ENCODE measurements around the gene RGS7. TPM values are rescaled to one million over a fixed set of nuclear protein-coding genes. Genes with fewer than 3 reads are reported as not detected.

The RGS7 gene
- total RNA-seq, 6 experiments from 2014 or later: not detected

- Histone ChIP-seq H3K9me3 (no peaks in the 10 kb centered on the region), H3K36me3 (no peaks in the 10 kb centered on the region), H3K27me3 (peaks cover 0 to 8% of the 10 kb centered on the region in 2 donors), H3K27ac (no peak overlapping the region), H3K4me3 (no peak overlapping the region), H3K4me1 (no peaks in the 10 kb centered on the region)
- no peak for TF ChIP-seq CTCF (IDR thresholded peaks at IDR 0.05)
- TF ChIP-seq POLR2A (IDR thresholded peaks at IDR 0.05): no peak
- ATAC-seq (no peak), DNase-seq (no peak)
- intact Hi-C loops (cut with DNase I): no loop called here
- 34% methylated on average over 5 of the region's 5 CpGs for WGBS (ENCODE audit: insufficient coverage, low coverage, low lambda C conversion rate, missing lambda C conversion rate)
These were observed 359.0 kb downstream of the RGS7 start for GRCh38 chr1:240998024-240998423.

- no peak for TF ChIP-seq POLR2A (IDR thresholded peaks at IDR 0.05)
- no peak for TF ChIP-seq CTCF (IDR thresholded peaks at IDR 0.05)
- WGBS (ENCODE audit: insufficient coverage, low coverage, low lambda C conversion rate, missing lambda C conversion rate): 48% methylated on average over 2 of the region's 2 CpGs
- no peak for DNase-seq
- no peaks in the 10 kb centered on the region for H3K9me3 ChIP-seq
- no peak overlapping the region for H3K27ac ChIP-seq
- ATAC-seq: no peak
- H3K36me3 ChIP-seq: no peaks in the 10 kb centered on the region
- H3K4me3 ChIP-seq: no peak overlapping the region
- peaks cover 0 to 8% of the 10 kb centered on the region in 2 donors for H3K27me3 ChIP-seq
- H3K4me1 ChIP-seq: no peaks in the 10 kb centered on the region
- intact Hi-C loops (cut with DNase I): no loop called here
These were observed 364.0 kb downstream of the RGS7 start for GRCh38 chr1:240993004-240993403.

GRCh38 chr1:240991230-240991629 is 365.8 kb downstream of the RGS7 start:
- no peaks in the 10 kb centered on the region for H3K27me3 ChIP-seq
- H3K9me3 ChIP-seq: no peaks in the 10 kb centered on the region
- DNase-seq (no peak), ATAC-seq (no peak)
- H3K4me1 ChIP-seq: no peaks in the 10 kb centered on the region
- intact Hi-C loops (cut with DNase I): no loop called here
- no peak overlapping the region for H3K4me3 ChIP-seq
- TF ChIP-seq CTCF (IDR thresholded peaks at IDR 0.05) (no peak), POLR2A (IDR thresholded peaks at IDR 0.05) (no peak)
- 50% methylated on average over 5 of the region's 5 CpGs for WGBS (ENCODE audit: insufficient coverage, low coverage, low lambda C conversion rate, missing lambda C conversion rate)
- H3K36me3 ChIP-seq: no peaks in the 10 kb centered on the region
- H3K27ac ChIP-seq: no peak overlapping the region

- ATAC-seq: no peak
- Histone ChIP-seq H3K36me3 (no peaks in the 10 kb centered on the region), H3K27ac (no peak overlapping the region), H3K27me3 (no peaks in the 10 kb centered on the region), H3K9me3 (no peaks in the 10 kb centered on the region), H3K4me1 (no peaks in the 10 kb centered on the region), H3K4me3 (no peak overlapping the region)
- intact Hi-C loops (cut with DNase I): no loop called here
- TF ChIP-seq CTCF (IDR thresholded peaks at IDR 0.05): no peak
- no peak for TF ChIP-seq POLR2A (IDR thresholded peaks at IDR 0.05)
- 40% methylated on average over 5 of the region's 5 CpGs for WGBS (ENCODE audit: insufficient coverage, low coverage, low lambda C conversion rate, missing lambda C conversion rate)
- DNase-seq: no peak
These were observed 369.1 kb downstream of the RGS7 start for GRCh38 chr1:240987928-240988327.

- Histone ChIP-seq H3K27me3 (no peaks in the 10 kb centered on the region), H3K36me3 (no peaks in the 10 kb centered on the region), H3K4me1 (no peaks in the 10 kb centered on the region), H3K9me3 (no peaks in the 10 kb centered on the region), H3K4me3 (no peak overlapping the region), H3K27ac (no peak overlapping the region)
- intact Hi-C loops (cut with DNase I): no loop called here
- DNase-seq (no peak), ATAC-seq (no peak)
- TF ChIP-seq CTCF (IDR thresholded peaks at IDR 0.05) (no peak), POLR2A (IDR thresholded peaks at IDR 0.05) (no peak)
- 54% methylated on average over 5 of the region's 5 CpGs for WGBS (ENCODE audit: insufficient coverage, low coverage, low lambda C conversion rate, missing lambda C conversion rate)
These were observed 371.9 kb downstream of the RGS7 start for GRCh38 chr1:240985081-240985480.

Data from right lobe of liver (tissue), 6 donors.